K562 (cell line): ENCODE results near the gene HEBP2. TPM values are rescaled to one million over a fixed set of nuclear protein-coding genes. Genes with fewer than 3 reads are reported as not detected.

Experiments used
- ATAC-seq: fragments of 200-7000 bp; cut with Tn5 transposase; 3 replicates; pipeline ENCODE4 v1.9.1; 2020; ENCODE audit warnings: moderate library complexity
- BruUV-seq: library from RNA; stranded (reverse); fragments of 400-500 nt; replicated peaks from 2 replicates; lab custom pipeline; 2021; lab: Mats Ljungman, UMichigan
- CTCF ChIA-PET: fragments of 300-600 bp; formaldehyde crosslinking; extraction: SDS; loops from one replicate; lab custom pipeline; 2021; ENCODE audit warnings: low intra/inter-chr PET ratio; lab: Yijun Ruan, JAX
- POLR2A ChIA-PET: fragments of 300-600, 350-650 bp; sonication (Branson Sonifier 250); formaldehyde crosslinking; extraction: SDS; loops from one replicate; lab custom pipeline; 2021; ENCODE audit warnings: antibody characterized with exemption, inconsistent platforms; lab: Yijun Ruan, JAX
- DNase-seq, 4 experiments: peaks; one replicate each; pipeline versions ENCODE4 v3.0.0 to v3.0.0-alpha.2; 2011 to 2018; ENCODE audit warnings: low spot score in 3 of 4, mixed read lengths in 3 of 4; ENCODE audit errors: extremely low read depth in 1 of 4
- FAIRE-seq: peaks from 2 replicates; lab custom pipeline; 2011; peaks lifted over from hg19 to GRCh38; lab: Jason Lieb, UNC
- H2AFZ ChIP-seq: 2 replicates; pipeline ENCODE4 v1.6.0; 2011; ENCODE audit warnings: low read depth, low read length, control low read depth, inconsistent platforms
- H3K27ac ChIP-seq: fragments of 200-600 bp; 3 replicates; pipeline ENCODE4 v1.8.0; 2011; ENCODE audit warnings: low read depth, mild to moderate bottlenecking, control low read depth, inconsistent platforms, low read length, moderate library complexity, mixed read lengths; ENCODE audit errors: extremely low read depth
- H3K27me3 ChIP-seq, 2 experiments: fragments of 300-600 bp in 1 of 2; 2 replicates in 1 of 2; 3 replicates in 1 of 2; pipeline versions ENCODE4 v1.6.0 to v1.8.0; 2011; ENCODE audit warnings: inconsistent platforms in 2 of 2, low read length in 2 of 2, mild to moderate bottlenecking in 1 of 2, mixed read lengths in 1 of 2, moderate library complexity in 1 of 2; ENCODE audit not compliant: control insufficient read depth in 2 of 2, insufficient read depth in 2 of 2
- H3K36me3 ChIP-seq: fragments of 300-600 bp; 3 replicates; pipeline ENCODE4 v1.8.0; 2011; ENCODE audit warnings: mild to moderate bottlenecking, low read length, inconsistent platforms; ENCODE audit not compliant: control insufficient read depth, insufficient read depth
- H3K4me1 ChIP-seq, 2 experiments: fragments of 200-600 bp in 1 of 2; replicated peaks in 1 of 2; 2 replicates in 1 of 2; 3 replicates in 1 of 2; pipeline versions ENCODE4 v1.5.1 to v1.8.0; 2011; ENCODE audit warnings: inconsistent platforms in 2 of 2, low read length in 2 of 2, mild to moderate bottlenecking in 1 of 2, mixed read lengths in 1 of 2, moderate library complexity in 1 of 2; ENCODE audit not compliant: control insufficient read depth in 2 of 2, insufficient read depth in 2 of 2
- H3K4me2 ChIP-seq: 2 replicates; pipeline ENCODE4 v1.6.1; 2011; ENCODE audit warnings: low read length, control low read depth, inconsistent platforms, mixed read lengths; ENCODE audit not compliant: insufficient read depth
- H3K4me3 ChIP-seq: fragments of 200-600 bp; sonication (generic), shearing (Covaris generic); 2 replicates; pipeline ENCODE4 v1.5.1; 2016; ENCODE audit warnings: control low read depth, inconsistent platforms
- H3K79me2 ChIP-seq: fragments of 200-600 bp; 3 replicates; pipeline ENCODE4 v1.8.0; 2011; ENCODE audit warnings: low read length, inconsistent platforms; ENCODE audit not compliant: control insufficient read depth, insufficient read depth
- H3K9ac ChIP-seq, 2 experiments: 2 replicates each; pipeline versions ENCODE4 v1.6.0 to v1.6.1; 2011; ENCODE audit warnings: low read depth in 2 of 2, low read length in 2 of 2, control low read depth in 1 of 2, inconsistent platforms in 1 of 2, mild to moderate bottlenecking in 1 of 2, mixed read lengths in 1 of 2; ENCODE audit not compliant: insufficient read depth in 1 of 2
- H3K9me1 ChIP-seq: one replicate; pipeline ENCODE4 v1.6.0; 2011; ENCODE audit warnings: inconsistent platforms, mild to moderate bottlenecking, low read length, moderate library complexity; ENCODE audit not compliant: control insufficient read depth, insufficient read depth
- H3K9me3 ChIP-seq: replicated peaks from 2 replicates; pipeline ENCODE4 v1.5.1; 2011; ENCODE audit warnings: low read depth, low read length, inconsistent platforms; ENCODE audit not compliant: control insufficient read depth, insufficient read depth
- H4K20me1 ChIP-seq: replicated peaks from 2 replicates; pipeline ENCODE4 v1.6.1; 2011; ENCODE audit warnings: low read length, inconsistent platforms, mixed read lengths; ENCODE audit not compliant: control insufficient read depth, insufficient read depth
- ARNT ChIP-seq, 2 experiments: fragments of 450-650 bp; IDR thresholded peaks; 2 replicates each; pipeline ENCODE4 v1.6.1; 2016; ENCODE audit warnings: mild to moderate bottlenecking in 1 of 2
- C11orf30 ChIP-seq: fragments of 450-650 bp; IDR thresholded peaks from 2 replicates; pipeline ENCODE4 v1.6.1; 2016; ENCODE audit warnings: low read depth, mild to moderate bottlenecking
- DACH1 ChIP-seq: fragments of 450-650 bp; IDR thresholded peaks from 2 replicates; pipeline ENCODE4 v1.6.1; 2018; ENCODE audit not compliant: partially characterized antibody
- MAFF ChIP-seq: IDR thresholded peaks from 2 replicates; pipeline ENCODE4 v1.6.1; 2012; ENCODE audit warnings: low read length, improper control_type of control experiment
- MAFG ChIP-seq: fragments of 450-650 bp; conservative IDR thresholded peaks from 2 replicates; pipeline ENCODE4 v1.6.1; 2016; ENCODE audit warnings: missing genetic modification characterization, missing compliant biosample characterization
- MAFK ChIP-seq: IDR thresholded peaks from 2 replicates; pipeline ENCODE4 v1.6.1; 2011; ENCODE audit warnings: low read length, improper control_type of control experiment
- NFE2 ChIP-seq: IDR thresholded peaks from 2 replicates; pipeline ENCODE4 v1.6.1; 2014; ENCODE audit warnings: antibody characterized with exemption, low read depth
- NFE2L1 ChIP-seq: fragments of 450-650 bp; IDR thresholded peaks from 2 replicates; pipeline ENCODE4 v1.6.1; 2016; ENCODE audit warnings: missing genetic modification characterization, low read depth, mild to moderate bottlenecking, missing compliant biosample characterization, moderate library complexity, borderline replicate concordance
- POU5F1 ChIP-seq: fragments of 150-350 bp; IDR thresholded peaks from 2 replicates; pipeline ENCODE4 v1.6.1; 2014; ENCODE audit warnings: borderline replicate concordance, low read length, low read depth, mild to moderate bottlenecking; ENCODE audit not compliant: partially characterized antibody
- RAD51 ChIP-seq: fragments of 450-650 bp; IDR thresholded peaks from 2 replicates; pipeline ENCODE4 v1.7.1; 2016; ENCODE audit warnings: low read depth, mild to moderate bottlenecking, borderline replicate concordance
- ZFP30 ChIP-seq: fragments of 250-450 bp; sonication (Bioruptor Pico); IDR thresholded peaks from 2 replicates; pipeline ENCODE4 v1.8.0; 2022; ENCODE audit warnings: moderate library complexity, mild to moderate bottlenecking, inconsistent platforms, borderline replicate concordance
- ZNF212 ChIP-seq: fragments of 450-650 bp; formaldehyde crosslinking; IDR thresholded peaks from 2 replicates; pipeline ENCODE4 v1.4.0; 2020; ENCODE audit warnings: mild to moderate bottlenecking
- ZNF316 ChIP-seq: fragments of 450-650 bp; IDR thresholded peaks from 2 replicates; pipeline ENCODE4 v1.6.1; 2016
- ZNF436 ChIP-seq: fragments of 250-450, 450-650 bp; sonication (Bioruptor Pico); formaldehyde crosslinking; IDR thresholded peaks from 2 replicates; pipeline ENCODE4 v1.7.0; 2020; ENCODE audit warnings: mild to moderate bottlenecking
- WGBS: fragments of 100-300 bp; shearing (Covaris generic); methylation state at CpG from one replicate; pipeline ENCODE4 v1.1.6; 2016; ENCODE audit warnings: low coverage, mixed read lengths; ENCODE audit not compliant: insufficient coverage; ENCODE audit errors: missing lambda C conversion rate; 5-methylcytosine and 5-hydroxymethylcytosine counted together
- in situ Hi-C: fragments of 300-500 bp; cut with MboI; formaldehyde crosslinking; loops from 4 replicates; pipeline ENCODE4 v1.15.0; 2018; ENCODE audit warnings: inconsistent platforms, mixed read lengths
- intact Hi-C: fragments of 100-400 bp; cut with micrococcal nuclease; formaldehyde crosslinking; loops from 2 replicates; pipeline ENCODE4 v1.14.2; 2022
- polyA plus RNA-seq, 8 experiments: library from polyadenylated mRNA; depleted of rRNA in 4 of 8; stranded (reverse) in 5 of 8; unstranded in 3 of 8; fragments of >200 nt; fragmentation: Nextera tagmentation in 2 of 8; fragmentation: Illumina TruSeq in 1 of 8; extraction: Ambion mirVana in 2 of 8; extraction: Trizol in 1 of 8; gene quantifications; 2 replicates each; pipeline versions ENCODE4 v1.2.1 to v1.2.3, GENCODE V29; 2011 to 2014; ENCODE audit warnings: inconsistent platforms in 1 of 8, missing spikeins in 1 of 8
- total RNA-seq, 7 experiments: library from RNA; depleted of rRNA in 6 of 7; stranded (reverse); fragments of >200 nt in 6 of 7; fragmentation: Illumina TruSeq in 2 of 7; extraction: Trizol in 2 of 7; gene quantifications; 2 replicates each; pipeline versions ENCODE4 v1.2.1 to v1.2.3, GENCODE V29; 2011 to 2021; ENCODE audit warnings: low replicate concordance in 1 of 7

The HEBP2 gene
- total and polyA plus RNA-seq, 9 of the 15 experiments (the other 6 are each of a cell fraction or from before 2014, with no cell fraction given) = 8.5 to 63.7 (median 36.9) TPM

GRCh38 chr6:138403801-138404665, at the start of gene HEBP2 (continued):
- TF ChIP-seq RAD51 = no peak
- TF ChIP-seq ZFP30 = no peak

GRCh38 chr6:138357928-138358327, 46.1 kb upstream of the HEBP2 start:
- H3K4me2 ChIP-seq = no peak overlapping the region
- H4K20me1 ChIP-seq = no peaks in the 10 kb centered on the region
- DNase-seq (no peak), FAIRE-seq (no peak), ATAC-seq (no peak)
- ChIA-PET POLR2A (no interaction called here), CTCF (no interaction called here)
- no peaks in the 10 kb centered on the region for H3K79me2 ChIP-seq
- H3K27me3 ChIP-seq = peaks cover 0 to 4% of the 10 kb centered on the region in 2 experiments; a peak in 2 of 5 replicates
- intact Hi-C loops (no loop called here), in situ Hi-C loops (no loop called here)
- no peaks in the 10 kb centered on the region for H3K9me3 ChIP-seq
- no peak overlapping the region for H2AFZ ChIP-seq
- H3K9me1 ChIP-seq = no peaks in the 10 kb centered on the region
- 0% methylated on average over 1 of the region's 1 CpG for WGBS
- BruUV-seq = no TSS peak
- no peak overlapping the region for H3K27ac ChIP-seq
- H3K4me1 ChIP-seq = no peaks in the 10 kb centered on the region
- TF ChIP-seq ZNF436 (no peak), POU5F1 (no peak), MAFK (peak; percentile 80), ZNF316 (peak; percentile 90), NFE2L1 (tag) (peak; percentile 80), DACH1 (no peak), C11orf30 (peak; percentile 84), MAFF (peak; percentile 77; the same call in 1 of the 2 replicates), MAFG (peak; percentile 92), ZNF212 (CRISPR knock-in tag) (no peak), NFE2 (peak; percentile 87), ARNT (IDR thresholded peaks at IDR 0.05) (no peak)
- no peak overlapping the region for H3K9ac ChIP-seq
- no peak overlapping the region for H3K4me3 ChIP-seq
- H3K36me3 ChIP-seq = no peaks in the 10 kb centered on the region
